ENCODE data around the gene TCOF1. TPM values are rescaled to one million over a fixed set of nuclear protein-coding genes. Genes with fewer than 3 reads are reported as not detected.

Gene TCOF1
- total and polyA plus RNA-seq, 2 donors (not counting 1 experiment from before 2014, with no cell fraction given), result 30.9 to 62.4 TPM

GRCh38 chr5:150397146-150397781, 39.8 kb downstream of the TCOF1 start:
- intact Hi-C loops (cut with micrococcal nuclease), result no loop called here
- H3K27me3 ChIP-seq (replicated peaks in 1 of 4; ENCODE audit: control extremely low read depth in 1 of 4, control insufficient read depth in 3 of 4, insufficient read depth in 4 of 4, low read length in 3 of 4), result no peaks in the 10 kb centered on the region
- H3K4me2 ChIP-seq (replicated peaks; ENCODE audit: low read depth, low read length, poor library complexity, severe bottlenecking), result no peak overlapping the region
- Mint-ChIP-seq H3K27me3 (no peaks in the 10 kb centered on the region), H3K4me3 (no peak overlapping the region), H3K9me3 (ENCODE audit: insufficient read depth) (no peaks in the 10 kb centered on the region), H3K27ac (peak overlapping the region; percentile 88), H3K4me1 (peaks cover 41% of the 10 kb centered on the region)
- H3K27ac ChIP-seq (ENCODE audit: low read length in 2 of 2), result no peak overlapping the region
- H3K36me3 ChIP-seq (replicated peaks in 1 of 2; ENCODE audit: control extremely low read depth in 1 of 2, control insufficient read depth in 1 of 2, extremely low read depth in 1 of 2, insufficient read depth in 2 of 2, low read length in 1 of 2), result peaks cover 0 to 81% of the 10 kb centered on the region in 2 experiments
- H3K4me1 ChIP-seq (ENCODE audit: control insufficient read depth in 2 of 2, insufficient read depth in 2 of 2, low read length in 2 of 2), result peaks cover 3 to 20% of the 10 kb centered on the region in 2 donors
- no peak overlapping the region for H3K9ac ChIP-seq (ENCODE audit: low read length)
- H3K9me3 ChIP-seq (ENCODE audit: control extremely low read depth in 1 of 3, control insufficient read depth in 2 of 3, insufficient read depth in 1 of 3, low read length in 2 of 3), result no peaks in the 10 kb centered on the region
- peak; percentile 76 for DNase-seq
- no peak for TF ChIP-seq CTCF (IDR thresholded peaks at IDR 0.05)
- no peak for TF ChIP-seq EZH2 (IDR thresholded peaks at IDR 0.05; ENCODE audit: borderline replicate concordance, insufficient read depth, low read depth, low read length, poor library complexity, severe bottlenecking)
- peaks cover 87% of the 10 kb centered on the region for H4K20me1 ChIP-seq (ENCODE audit: control insufficient read depth, insufficient read depth, low read length, poor library complexity, severe bottlenecking)
- H3K4me3 ChIP-seq (ENCODE audit: control extremely low read depth in 1 of 5, extremely low read depth in 1 of 5, insufficient read depth in 1 of 5, low read depth in 2 of 5, low read length in 4 of 5), result no peak overlapping the region
- WGBS (ENCODE audit: insufficient coverage), result 97% methylated on average over 14 of the region's 14 CpGs
- H2AFZ ChIP-seq (ENCODE audit: insufficient read depth, low read depth, low read length, poor library complexity, severe bottlenecking), result no peak overlapping the region
- POLR2A ChIA-PET, result interaction anchor here (1.6 to 15.5 kb wide), 4 partner anchors 10 to 53 kb away, joined by 5 to 286 read pairs (median 118); partner anchors contain the start of genes CD74 and RPS14
- H3K79me2 ChIP-seq (ENCODE audit: control insufficient read depth, insufficient read depth, low read length), result peaks cover 4% of the 10 kb centered on the region
- CTCF ChIA-PET, result interaction anchor here (0.8 to 15.8 kb wide), 12 partner anchors 9 to 127 kb away, joined by 3 to 396 read pairs (median 10); partner anchors contain the start of genes CD74 and RPS14
- no peak for ATAC-seq (ENCODE audit: low read depth)
